ENCODE results near the gene HYI.

GRCh38 chr1:43473463-43473862 lies 19.7 kb upstream of the HYI start:
- TF ChIP-seq, protein P1, sequence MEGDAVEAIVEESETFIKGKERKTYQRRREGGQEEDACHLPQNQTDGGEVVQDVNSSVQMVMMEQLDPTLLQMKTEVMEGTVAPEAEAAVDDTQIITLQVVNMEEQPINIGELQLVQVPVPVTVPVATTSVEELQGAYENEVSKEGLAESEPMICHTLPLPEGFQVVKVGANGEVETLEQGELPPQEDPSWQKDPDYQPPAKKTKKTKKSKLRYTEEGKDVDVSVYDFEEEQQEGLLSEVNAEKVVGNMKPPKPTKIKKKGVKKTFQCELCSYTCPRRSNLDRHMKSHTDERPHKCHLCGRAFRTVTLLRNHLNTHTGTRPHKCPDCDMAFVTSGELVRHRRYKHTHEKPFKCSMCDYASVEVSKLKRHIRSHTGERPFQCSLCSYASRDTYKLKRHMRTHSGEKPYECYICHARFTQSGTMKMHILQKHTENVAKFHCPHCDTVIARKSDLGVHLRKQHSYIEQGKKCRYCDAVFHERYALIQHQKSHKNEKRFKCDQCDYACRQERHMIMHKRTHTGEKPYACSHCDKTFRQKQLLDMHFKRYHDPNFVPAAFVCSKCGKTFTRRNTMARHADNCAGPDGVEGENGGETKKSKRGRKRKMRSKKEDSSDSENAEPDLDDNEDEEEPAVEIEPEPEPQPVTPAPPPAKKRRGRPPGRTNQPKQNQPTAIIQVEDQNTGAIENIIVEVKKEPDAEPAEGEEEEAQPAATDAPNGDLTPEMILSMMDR (conservative IDR thresholded peaks at IDR 0.05; ENCODE audit: low read depth, low read length): no peak
- TF ChIP-seq EZH2 (IDR thresholded peaks at IDR 0.05; ENCODE audit: low read length, unreplicated experiment): no peak
- TF ChIP-seq EZH2phosphoT487 (IDR thresholded peaks at IDR 0.05; ENCODE audit: borderline replicate concordance, low read length): no peak
